ENCODE data around the gene LHFPL3.
"Not testable (repeated sequence)": the region's sequence is repeated elsewhere in the genome, so short reads cannot be mapped to it uniquely, and the experiment has no call there.

The LHFPL3 gene

GRCh38 chr7:104328296-104328969 lies at the start of gene LHFPL3:
Gene LHFPL3 (plus strand): TSS chr7:104328603.
- DNase-seq = no peak

- not testable (repeated sequence) for DNase-seq
These were observed 46.7 kb upstream of the LHFPL3 start for GRCh38 chr7:104281685-104282084.

GRCh38 chr7:104286839-104287238 lies 41.6 kb upstream of the LHFPL3 start:
- DNase-seq = no peak

- DNase-seq = no peak
These were observed 40.3 kb upstream of the LHFPL3 start for GRCh38 chr7:104288137-104288536.

- DNase-seq = no peak
These were observed 34.1 kb upstream of the LHFPL3 start for GRCh38 chr7:104294291-104294690.

GRCh38 chr7:104296266-104296665 lies 32.1 kb upstream of the LHFPL3 start:
- DNase-seq = no peak

GRCh38 chr7:104296900-104297299 lies 31.5 kb upstream of the LHFPL3 start:
- DNase-seq = no peak

- no peak for DNase-seq
These were observed 29.1 kb upstream of the LHFPL3 start for GRCh38 chr7:104299323-104299722.

- no peak for DNase-seq
These were observed 28.6 kb upstream of the LHFPL3 start for GRCh38 chr7:104299777-104300176.

- no peak for DNase-seq
These were observed 21.6 kb upstream of the LHFPL3 start for GRCh38 chr7:104306793-104307192.

GRCh38 chr7:104317948-104318629 lies 10.3 kb upstream of the LHFPL3 start:
- no peak for DNase-seq

GRCh38 chr7:104327534-104327933 lies 869 bp upstream of the LHFPL3 start:
- no peak for DNase-seq

GRCh38 chr7:104327938-104328295 lies 486 bp upstream of the LHFPL3 start:
- no peak for DNase-seq

- no peak for DNase-seq
These were observed 795 bp downstream of the LHFPL3 start for GRCh38 chr7:104328970-104329825.

- DNase-seq = no peak
These were observed 13.1 kb downstream of the LHFPL3 start for GRCh38 chr7:104341546-104341945.

- DNase-seq = no peak
These were observed 24.3 kb downstream of the LHFPL3 start for GRCh38 chr7:104352736-104353135.

- DNase-seq = no peak
These were observed 28.8 kb downstream of the LHFPL3 start for GRCh38 chr7:104357166-104357565.

- no peak for DNase-seq
These were observed 30.2 kb downstream of the LHFPL3 start for GRCh38 chr7:104358446-104359132.

- no peak for DNase-seq
These were observed 34.4 kb downstream of the LHFPL3 start for GRCh38 chr7:104362756-104363155.

- DNase-seq = no peak
These were observed 35.0 kb downstream of the LHFPL3 start for GRCh38 chr7:104363355-104363754.

- DNase-seq = no peak
These were observed 38.0 kb downstream of the LHFPL3 start for GRCh38 chr7:104366390-104366789.

GRCh38 chr7:104367926-104368325 lies 39.5 kb downstream of the LHFPL3 start:
- DNase-seq = no peak
